Right cardiac atrium (tissue), 5 donors: ENCODE measurements around the gene CDK5RAP2. TPM values are rescaled to one million over a fixed set of nuclear protein-coding genes. Genes with fewer than 3 reads are reported as not detected.
"Not testable (repeated sequence)": the region's sequence is repeated elsewhere in the genome, so short reads cannot be mapped to it uniquely, and the experiment has no call there.

Experiments
- ATAC-seq, 2 donors: fragments of 200-7000 bp; cut with Tn5 transposase; one replicate each; pipeline versions ENCODE4 v1.8.0 to v1.9.1; 2020; ENCODE audit warnings: moderate library complexity in 2 of 2, mild to moderate bottlenecking in 1 of 2
- DNase-seq, 3 donors: peaks; one replicate each; pipeline ENCODE4 v3.0.0-alpha.2; 2020
- H3K27ac ChIP-seq: one replicate; pipeline ENCODE4 v1.5.1; 2013; ENCODE audit warnings: mild to moderate bottlenecking, low read length, control low read depth, moderate library complexity
- H3K27me3 ChIP-seq: one replicate; pipeline ENCODE4 v1.6.1; 2013; ENCODE audit not compliant: control insufficient read depth, insufficient read depth
- H3K4me1 ChIP-seq: one replicate; pipeline ENCODE4 v1.6.1; 2013; ENCODE audit warnings: low read length; ENCODE audit not compliant: control insufficient read depth, insufficient read depth
- H3K4me3 ChIP-seq: one replicate; pipeline ENCODE4 v1.5.1; 2013; ENCODE audit warnings: low read length, control low read depth
- H3K9me3 ChIP-seq: one replicate; pipeline ENCODE4 v1.6.1; 2013; ENCODE audit warnings: low read length; ENCODE audit not compliant: control insufficient read depth
- WGBS: extraction: QIAGEN DNeasy Blood & Tissue Kit; methylation state at CpG from one replicate; pipeline ENCODE4 v1.1.7; 2013; 5-methylcytosine and 5-hydroxymethylcytosine counted together
- intact Hi-C, 4 donors: fragments of 100-400 bp; cut with DNase I; formaldehyde crosslinking; loops; one replicate each; pipeline versions ENCODE4 v1.11.0 to v1.14.0; 2022 to 2023
- polyA plus RNA-seq: library from polyadenylated mRNA; stranded (reverse); fragments of 200-250 nt; gene quantifications from one replicate; pipeline ENCODE4 v1.2.3, GENCODE V29; 2013
- total RNA-seq, 4 donors: library from RNA; stranded (reverse); fragmentation: NEBNext Ultra II Directional; extraction: Animal tissue kit (Norgen Biotek cat#: 25700); gene quantifications; one replicate each; pipeline ENCODE4 v1.2.1, GENCODE V29; 2021
- donor health status: healthy with polysubstance abuse.
- donor health status: DM: no; HTN: yes; CAD: no.
- donor health status: DM: no; HTN: no; CAD: no.
- donor health status: DM: no; HTN: yes; CAD: no; lungs with severe emphysema.
- donor health status: DM: yes; HTN: yes; CAD: no.

The CDK5RAP2 gene
- total and polyA plus RNA-seq, 5 donors, result 28.0 to 63.6 (median 46.3) TPM

- no peaks in the 10 kb centered on the region for H3K4me1 ChIP-seq
- intact Hi-C loops, result no loop called here
- no peaks in the 10 kb centered on the region for H3K27me3 ChIP-seq
- H3K4me3 ChIP-seq, result no peak overlapping the region
- WGBS, result 94% methylated on average over 3 of the region's 3 CpGs
- H3K9me3 ChIP-seq, result no peaks in the 10 kb centered on the region
- DNase-seq, result no peak
- no peak for ATAC-seq
- H3K27ac ChIP-seq, result no peak overlapping the region
These were observed 69.2 kb downstream of the CDK5RAP2 start for GRCh38 chr9:120510816-120511215.

- DNase-seq, result no peak
- no peaks in the 10 kb centered on the region for H3K4me1 ChIP-seq
- 84% methylated on average over 3 of the region's 3 CpGs for WGBS
- no peaks in the 10 kb centered on the region for H3K9me3 ChIP-seq
- ATAC-seq, result no peak
- no peak overlapping the region for H3K4me3 ChIP-seq
- no peak overlapping the region for H3K27ac ChIP-seq
- H3K27me3 ChIP-seq, result no peaks in the 10 kb centered on the region
- intact Hi-C loops, result no loop called here
These were observed 71.9 kb downstream of the CDK5RAP2 start for GRCh38 chr9:120507936-120508510.

GRCh38 chr9:120505186-120505585 is 74.8 kb downstream of the CDK5RAP2 start:
- Histone ChIP-seq H3K9me3 (no peaks in the 10 kb centered on the region), H3K4me3 (no peak overlapping the region), H3K4me1 (no peaks in the 10 kb centered on the region), H3K27ac (no peak overlapping the region), H3K27me3 (no peaks in the 10 kb centered on the region)
- DNase-seq (no peak), ATAC-seq (no peak)
- intact Hi-C loops, result no loop called here
- 73% methylated on average over 4 of the region's 4 CpGs for WGBS

- WGBS, result 99% methylated on average over 5 of the region's 5 CpGs
- Histone ChIP-seq H3K4me3 (no peak overlapping the region), H3K9me3 (no peaks in the 10 kb centered on the region), H3K27me3 (no peaks in the 10 kb centered on the region), H3K4me1 (no peaks in the 10 kb centered on the region), H3K27ac (no peak overlapping the region)
- no peak for ATAC-seq
- no peak for DNase-seq
- intact Hi-C loops, result no loop called here
These were observed 79.2 kb downstream of the CDK5RAP2 start for GRCh38 chr9:120500733-120501132.

- intact Hi-C loops, ATAC-seq, H3K4me3 ChIP-seq, DNase-seq, H3K4me1 ChIP-seq, H3K9me3 ChIP-seq, H3K27ac ChIP-seq, H3K27me3 ChIP-seq: not testable (repeated sequence)
- WGBS, result 93% methylated on average over 5 of the region's 5 CpGs
These were observed 82.1 kb downstream of the CDK5RAP2 start for GRCh38 chr9:120497865-120498264.

- H3K9me3 ChIP-seq, H3K4me1 ChIP-seq, H3K27me3 ChIP-seq, intact Hi-C loops, H3K27ac ChIP-seq, H3K4me3 ChIP-seq, ATAC-seq: not testable (repeated sequence)
- WGBS, result 97% methylated on average over 11 of the region's 37 CpGs
- peak in 1 of 3 donors; percentile 63 for DNase-seq
These were observed 83.5 kb downstream of the CDK5RAP2 start for GRCh38 chr9:120496438-120496837.

GRCh38 chr9:120490888-120491595 is 88.9 kb downstream of the CDK5RAP2 start:
- Histone ChIP-seq H3K4me1 (no peaks in the 10 kb centered on the region), H3K27ac (no peak overlapping the region), H3K4me3 (no peak overlapping the region), H3K27me3 (no peaks in the 10 kb centered on the region), H3K9me3 (no peaks in the 10 kb centered on the region)
- ATAC-seq (peak in 1 of 2 donors; percentile 33), DNase-seq (no peak)
- intact Hi-C loops, result no loop called here
- 75% methylated on average over 5 of the region's 5 CpGs for WGBS

GRCh38 chr9:120486835-120487234 is 93.1 kb downstream of the CDK5RAP2 start:
- DNase-seq (no peak), ATAC-seq (no peak)
- 91% methylated on average over 6 of the region's 6 CpGs for WGBS
- no peak overlapping the region for H3K27ac ChIP-seq
- H3K4me3 ChIP-seq, result no peak overlapping the region
- no peaks in the 10 kb centered on the region for H3K9me3 ChIP-seq
- intact Hi-C loops, result no loop called here
- no peaks in the 10 kb centered on the region for H3K27me3 ChIP-seq
- H3K4me1 ChIP-seq, result peaks cover 4% of the 10 kb centered on the region

GRCh38 chr9:120486347-120486746 is 93.6 kb downstream of the CDK5RAP2 start:
- WGBS, result 91% methylated on average over 4 of the region's 4 CpGs
- ATAC-seq (no peak), DNase-seq (no peak)
- no peaks in the 10 kb centered on the region for H3K27me3 ChIP-seq
- no peaks in the 10 kb centered on the region for H3K9me3 ChIP-seq
- peaks cover 4% of the 10 kb centered on the region for H3K4me1 ChIP-seq
- intact Hi-C loops, result no loop called here
- H3K27ac ChIP-seq, result no peak overlapping the region
- H3K4me3 ChIP-seq, result no peak overlapping the region

GRCh38 chr9:120485788-120486187 is 94.2 kb downstream of the CDK5RAP2 start:
- no peak overlapping the region for H3K4me3 ChIP-seq
- ATAC-seq, result no peak
- intact Hi-C loops, result no loop called here
- H3K27me3 ChIP-seq, result no peaks in the 10 kb centered on the region
- 94% methylated on average over 3 of the region's 3 CpGs for WGBS
- H3K4me1 ChIP-seq, result peaks cover 4% of the 10 kb centered on the region
- H3K27ac ChIP-seq, result no peak overlapping the region
- H3K9me3 ChIP-seq, result no peaks in the 10 kb centered on the region
- no peak for DNase-seq

- Histone ChIP-seq H3K27me3 (no peaks in the 10 kb centered on the region), H3K4me1 (peaks cover 4% of the 10 kb centered on the region), H3K9me3 (no peaks in the 10 kb centered on the region), H3K4me3 (no peak overlapping the region), H3K27ac (no peak overlapping the region)
- DNase-seq (no peak), ATAC-seq (no peak)
- WGBS, result 91% methylated on average over 5 of the region's 5 CpGs
- intact Hi-C loops, result no loop called here
These were observed 95.8 kb downstream of the CDK5RAP2 start for GRCh38 chr9:120484162-120484561.
